ENCODE results near the gene STOX2.

GRCh38 chr4:183935355-183936005 lies 30.4 kb downstream of the STOX2 start:
- TF ChIP-seq CTCF (IDR thresholded peaks at IDR 0.05) (no peak), POLR2A (IDR thresholded peaks at IDR 0.05) (no peak)
